ENCODE data around the gene CCNJ. TPM values are rescaled to one million over a fixed set of nuclear protein-coding genes. Genes with fewer than 3 reads are reported as not detected.

Gene CCNJ
- total and polyA plus RNA-seq, 2 experiments from 2014 or later, result 14.7 to 19.2 TPM

GRCh38 chr10:96017191-96017687 is 26.1 kb upstream of the CCNJ start:
- Histone ChIP-seq H3K27ac (no peak overlapping the region), H3K4me1 (ENCODE audit: low read depth) (no peaks in the 10 kb centered on the region), H3K27me3 (no peaks in the 10 kb centered on the region), H3K4me3 (no peak overlapping the region), H3K9me3 (ENCODE audit: low read depth) (no peaks in the 10 kb centered on the region), H3K36me3 (no peaks in the 10 kb centered on the region)
- TF ChIP-seq, protein P1, sequence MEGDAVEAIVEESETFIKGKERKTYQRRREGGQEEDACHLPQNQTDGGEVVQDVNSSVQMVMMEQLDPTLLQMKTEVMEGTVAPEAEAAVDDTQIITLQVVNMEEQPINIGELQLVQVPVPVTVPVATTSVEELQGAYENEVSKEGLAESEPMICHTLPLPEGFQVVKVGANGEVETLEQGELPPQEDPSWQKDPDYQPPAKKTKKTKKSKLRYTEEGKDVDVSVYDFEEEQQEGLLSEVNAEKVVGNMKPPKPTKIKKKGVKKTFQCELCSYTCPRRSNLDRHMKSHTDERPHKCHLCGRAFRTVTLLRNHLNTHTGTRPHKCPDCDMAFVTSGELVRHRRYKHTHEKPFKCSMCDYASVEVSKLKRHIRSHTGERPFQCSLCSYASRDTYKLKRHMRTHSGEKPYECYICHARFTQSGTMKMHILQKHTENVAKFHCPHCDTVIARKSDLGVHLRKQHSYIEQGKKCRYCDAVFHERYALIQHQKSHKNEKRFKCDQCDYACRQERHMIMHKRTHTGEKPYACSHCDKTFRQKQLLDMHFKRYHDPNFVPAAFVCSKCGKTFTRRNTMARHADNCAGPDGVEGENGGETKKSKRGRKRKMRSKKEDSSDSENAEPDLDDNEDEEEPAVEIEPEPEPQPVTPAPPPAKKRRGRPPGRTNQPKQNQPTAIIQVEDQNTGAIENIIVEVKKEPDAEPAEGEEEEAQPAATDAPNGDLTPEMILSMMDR (IDR thresholded peaks at IDR 0.05; ENCODE audit: low read depth, low read length), result peak; percentile 82
- peak; percentile 70 to 76 for DNase-seq (ENCODE audit: low read depth in 1 of 2, low spot score in 1 of 2)

DNA sequence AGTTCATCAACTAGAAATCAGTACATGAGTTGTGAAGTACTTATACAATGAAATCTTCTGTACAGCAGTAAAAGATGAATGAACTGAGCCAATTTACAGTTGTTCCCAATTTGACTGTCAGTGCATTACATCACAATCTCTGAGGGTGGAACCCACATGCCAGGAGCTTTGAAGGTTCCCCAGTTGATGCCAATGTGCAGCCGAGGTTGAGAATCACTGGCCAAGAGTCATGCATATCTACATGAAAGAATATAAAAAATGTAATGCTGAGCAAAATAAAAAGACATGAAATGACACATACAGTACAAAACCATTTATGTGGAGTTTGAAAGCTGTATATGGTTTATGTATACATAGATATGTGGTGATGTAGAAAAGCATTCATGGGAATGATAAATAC is 22.1 kb upstream of the CCNJ start:
- no peaks in the 10 kb centered on the region for H3K9me3 ChIP-seq (ENCODE audit: low read depth)
- H3K4me3 ChIP-seq, result no peak overlapping the region
- TF ChIP-seq, protein P1 (IDR thresholded peaks at IDR 0.05; ENCODE audit: low read depth, low read length), result no peak
- DNase-seq (ENCODE audit: low read depth in 1 of 2, low spot score in 1 of 2), result no peak
- no peaks in the 10 kb centered on the region for H3K27me3 ChIP-seq
- H3K27ac ChIP-seq, result no peak overlapping the region
- no peaks in the 10 kb centered on the region for H3K36me3 ChIP-seq
- peaks cover 6% of the 10 kb centered on the region for H3K4me1 ChIP-seq (ENCODE audit: low read depth)

DNA sequence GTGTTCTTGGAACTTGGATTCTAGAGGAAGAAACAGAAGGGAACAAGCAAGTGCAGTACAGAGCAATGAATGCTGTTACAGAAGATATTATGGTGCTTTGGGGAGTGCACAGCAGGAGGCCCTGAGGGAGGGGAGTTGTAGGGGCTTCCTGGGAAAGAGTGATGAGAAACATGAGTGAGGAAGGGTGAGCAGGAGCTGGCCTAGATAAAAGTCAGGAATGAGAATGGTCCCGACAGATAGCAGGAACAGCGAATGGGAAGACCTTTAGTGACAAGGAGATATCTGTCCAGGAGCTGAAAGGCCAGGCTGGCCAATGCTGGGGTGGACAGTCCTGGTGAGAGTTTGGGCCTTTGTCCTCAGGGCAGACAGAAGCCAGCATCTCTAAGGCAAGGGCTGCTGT is 20.6 kb upstream of the CCNJ start:
- no peak for DNase-seq (ENCODE audit: low read depth in 1 of 2, low spot score in 1 of 2)
- H3K36me3 ChIP-seq, result no peaks in the 10 kb centered on the region

GRCh38 chr10:96023168-96023567 is 20.2 kb upstream of the CCNJ start:
- H3K27me3 ChIP-seq, result no peaks in the 10 kb centered on the region
- no peak overlapping the region for H3K27ac ChIP-seq
- H3K4me3 ChIP-seq, result no peak overlapping the region
- H3K9me3 ChIP-seq (ENCODE audit: low read depth), result no peaks in the 10 kb centered on the region
- TF ChIP-seq, protein P1 (IDR thresholded peaks at IDR 0.05; ENCODE audit: low read depth, low read length), result no peak
- DNase-seq (ENCODE audit: low read depth in 1 of 2, low spot score in 1 of 2), result no peak
- H3K36me3 ChIP-seq, result no peaks in the 10 kb centered on the region
- H3K4me1 ChIP-seq (ENCODE audit: low read depth), result peaks cover 6% of the 10 kb centered on the region

More for the DNA sequence above, 20.6 kb upstream of the CCNJ start:
- Histone ChIP-seq H3K4me3 (no peak overlapping the region), H3K27ac (no peak overlapping the region), H3K9me3 (ENCODE audit: low read depth) (no peaks in the 10 kb centered on the region), H3K4me1 (ENCODE audit: low read depth) (peaks cover 6% of the 10 kb centered on the region), H3K27me3 (no peaks in the 10 kb centered on the region)
- TF ChIP-seq, protein P1 (IDR thresholded peaks at IDR 0.05; ENCODE audit: low read depth, low read length), result no peak

DNA sequence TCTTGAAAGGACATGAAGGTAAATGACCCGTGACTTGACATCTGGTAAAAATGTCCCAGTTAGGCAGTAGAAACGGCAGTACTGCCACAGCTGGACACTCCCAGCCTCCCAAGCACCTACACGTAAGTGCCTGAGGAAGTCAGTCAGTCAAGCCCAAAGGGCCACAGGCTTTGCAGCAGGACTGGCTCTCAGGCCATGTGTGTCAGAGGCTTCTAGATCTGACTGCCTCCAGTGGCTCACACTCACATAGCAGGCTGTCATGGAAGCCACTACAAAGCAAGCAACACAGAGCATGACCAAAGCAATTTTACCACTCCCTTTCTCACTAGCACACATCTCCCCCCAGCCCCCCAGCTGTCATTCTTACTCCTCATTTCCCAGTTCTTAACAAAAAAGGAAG is 17.8 kb upstream of the CCNJ start:
- Histone ChIP-seq H3K9me3 (ENCODE audit: low read depth) (no peaks in the 10 kb centered on the region), H3K36me3 (no peaks in the 10 kb centered on the region), H3K4me3 (no peak overlapping the region), H3K27ac (no peak overlapping the region), H3K4me1 (ENCODE audit: low read depth) (peaks cover 6% of the 10 kb centered on the region), H3K27me3 (no peaks in the 10 kb centered on the region)
- TF ChIP-seq, protein P1 (IDR thresholded peaks at IDR 0.05; ENCODE audit: low read depth, low read length), result no peak
- DNase-seq (ENCODE audit: low read depth in 1 of 2, low spot score in 1 of 2), result peak; percentile 10 to 43

- Histone ChIP-seq H3K27me3 (no peaks in the 10 kb centered on the region), H3K9me3 (ENCODE audit: low read depth) (no peaks in the 10 kb centered on the region), H3K27ac (no peak overlapping the region), H3K36me3 (no peaks in the 10 kb centered on the region), H3K4me3 (no peak overlapping the region), H3K4me1 (ENCODE audit: low read depth) (no peaks in the 10 kb centered on the region)
- DNase-seq (ENCODE audit: low read depth in 1 of 2, low spot score in 1 of 2), result no peak
- TF ChIP-seq, protein P1 (IDR thresholded peaks at IDR 0.05; ENCODE audit: low read depth, low read length), result no peak
These were observed 8.8 kb upstream of the CCNJ start for GRCh38 chr10:96034625-96035024.

Measured in cardiac muscle cell (in vitro differentiated cells and primary cell).